T-helper 1 cell treated with Interleukin-12 subunit alpha and Interleukin-12 subunit beta and Interleukin-4 antibody, amounts not matched to agents 30 μg/mL and 1 μg/mL, for 36 hours (primary cell): ENCODE results near the gene CACNB3.

ENCODE experiments used
- H3K27ac Mint-ChIP-seq: one replicate; pipeline ENCODE4 v1.8.0; 2021; ENCODE audit warnings: mild to moderate bottlenecking, mixed read lengths
- H3K27me3 Mint-ChIP-seq: one replicate; pipeline ENCODE4 v1.8.0; 2021; ENCODE audit warnings: low read depth, mixed read lengths
- H3K36me3 Mint-ChIP-seq: one replicate; pipeline ENCODE4 v1.8.0; 2021; ENCODE audit warnings: low read depth, mixed read lengths
- H3K4me1 Mint-ChIP-seq: one replicate; pipeline ENCODE4 v1.8.0; 2021; ENCODE audit warnings: low read depth, mixed read lengths
- H3K4me3 Mint-ChIP-seq: one replicate; pipeline ENCODE4 v1.8.0; 2021; ENCODE audit warnings: mild to moderate bottlenecking, moderate library complexity, mixed read lengths
- H3K9me3 Mint-ChIP-seq: one replicate; pipeline ENCODE4 v1.8.0; 2021; ENCODE audit warnings: mixed read lengths

The CACNB3 gene

GRCh38 chr12:48817873-48818830, at the start of gene CACNB3:
Gene CACNB3, plus strand, starts transcription at chr12:48818496. Its CDS starts 434 bp downstream, at chr12:48818930.
- H3K9me3 Mint-ChIP-seq: no peaks in the 10 kb centered on the region

GRCh38 chr12:48768736-48769135, 49.6 kb upstream of the CACNB3 start:
- Mint-ChIP-seq H3K27ac (no peak overlapping the region), H3K36me3 (no peaks in the 10 kb centered on the region), H3K9me3 (no peaks in the 10 kb centered on the region), H3K4me3 (no peak overlapping the region), H3K4me1 (peaks cover 14% of the 10 kb centered on the region), H3K27me3 (peaks cover 3% of the 10 kb centered on the region)

More at GRCh38 chr12:48817873-48818830, at the start of gene CACNB3:
- Mint-ChIP-seq H3K36me3 (no peaks in the 10 kb centered on the region), H3K27ac (no peak within 1 kb of the TSS), H3K27me3 (peaks cover 30% of the 10 kb centered on the region), H3K4me3 (peak within 1 kb of the TSS; percentile 87), H3K4me1 (peaks cover 22% of the 10 kb centered on the region)

GRCh38 chr12:48770756-48771155, 47.5 kb upstream of the CACNB3 start:
- Mint-ChIP-seq H3K27me3 (peaks cover 3% of the 10 kb centered on the region), H3K4me3 (no peak overlapping the region), H3K27ac (no peak overlapping the region), H3K36me3 (no peaks in the 10 kb centered on the region), H3K4me1 (peaks cover 8% of the 10 kb centered on the region), H3K9me3 (no peaks in the 10 kb centered on the region)

- Mint-ChIP-seq H3K27ac (no peak overlapping the region), H3K4me1 (peaks cover under 1% of the 10 kb centered on the region), H3K27me3 (peaks cover 3% of the 10 kb centered on the region)
Measured at GRCh38 chr12:48771588-48772112, 46.6 kb upstream of the CACNB3 start.

GRCh38 chr12:48773686-48774085, 44.6 kb upstream of the CACNB3 start:
- Mint-ChIP-seq H3K27me3 (peaks cover 9% of the 10 kb centered on the region), H3K36me3 (no peaks in the 10 kb centered on the region), H3K27ac (no peak overlapping the region), H3K9me3 (no peaks in the 10 kb centered on the region), H3K4me3 (no peak overlapping the region), H3K4me1 (no peaks in the 10 kb centered on the region)

More at GRCh38 chr12:48771588-48772112, 46.6 kb upstream of the CACNB3 start:
- H3K36me3 Mint-ChIP-seq: no peaks in the 10 kb centered on the region
- no peaks in the 10 kb centered on the region for H3K9me3 Mint-ChIP-seq
- H3K4me3 Mint-ChIP-seq: no peak overlapping the region

- Mint-ChIP-seq H3K27me3 (peaks cover 9% of the 10 kb centered on the region), H3K4me1 (no peaks in the 10 kb centered on the region), H3K36me3 (no peaks in the 10 kb centered on the region), H3K27ac (no peak overlapping the region), H3K9me3 (no peaks in the 10 kb centered on the region), H3K4me3 (no peak overlapping the region)
Measured at GRCh38 chr12:48774516-48774915, 43.8 kb upstream of the CACNB3 start.

GRCh38 chr12:48775299-48775698, 43.0 kb upstream of the CACNB3 start:
- no peak overlapping the region for H3K4me3 Mint-ChIP-seq

GRCh38 chr12:48775991-48776649, 42.2 kb upstream of the CACNB3 start:
- H3K4me1 Mint-ChIP-seq: no peaks in the 10 kb centered on the region
- no peak overlapping the region for H3K27ac Mint-ChIP-seq
- H3K4me3 Mint-ChIP-seq: no peak overlapping the region
- peaks cover 9% of the 10 kb centered on the region for H3K27me3 Mint-ChIP-seq
- H3K9me3 Mint-ChIP-seq: no peaks in the 10 kb centered on the region
- H3K36me3 Mint-ChIP-seq: no peaks in the 10 kb centered on the region

More at GRCh38 chr12:48775299-48775698, 43.0 kb upstream of the CACNB3 start:
- H3K27me3 Mint-ChIP-seq: peaks cover 9% of the 10 kb centered on the region
- no peak overlapping the region for H3K27ac Mint-ChIP-seq
- no peaks in the 10 kb centered on the region for H3K9me3 Mint-ChIP-seq
- H3K4me1 Mint-ChIP-seq: no peaks in the 10 kb centered on the region
- H3K36me3 Mint-ChIP-seq: no peaks in the 10 kb centered on the region

GRCh38 chr12:48776956-48777355, 41.3 kb upstream of the CACNB3 start:
- H3K27me3 Mint-ChIP-seq: peaks cover 9% of the 10 kb centered on the region
- no peak overlapping the region for H3K4me3 Mint-ChIP-seq
- H3K36me3 Mint-ChIP-seq: no peaks in the 10 kb centered on the region
- no peaks in the 10 kb centered on the region for H3K9me3 Mint-ChIP-seq
- H3K4me1 Mint-ChIP-seq: no peaks in the 10 kb centered on the region
- H3K27ac Mint-ChIP-seq: no peak overlapping the region

- no peak overlapping the region for H3K27ac Mint-ChIP-seq
- peaks cover 9% of the 10 kb centered on the region for H3K27me3 Mint-ChIP-seq
- no peaks in the 10 kb centered on the region for H3K4me1 Mint-ChIP-seq
- no peaks in the 10 kb centered on the region for H3K9me3 Mint-ChIP-seq
- no peaks in the 10 kb centered on the region for H3K36me3 Mint-ChIP-seq
- no peak overlapping the region for H3K4me3 Mint-ChIP-seq
Measured at GRCh38 chr12:48777501-48778400, 40.5 kb upstream of the CACNB3 start.

- H3K27ac Mint-ChIP-seq: no peak overlapping the region
- H3K4me3 Mint-ChIP-seq: no peak overlapping the region
- H3K9me3 Mint-ChIP-seq: no peaks in the 10 kb centered on the region
- H3K4me1 Mint-ChIP-seq: no peaks in the 10 kb centered on the region
- peaks cover 9% of the 10 kb centered on the region for H3K27me3 Mint-ChIP-seq
- H3K36me3 Mint-ChIP-seq: no peaks in the 10 kb centered on the region
Measured at GRCh38 chr12:48779869-48780268, 38.4 kb upstream of the CACNB3 start.

GRCh38 chr12:48780381-48781025, 37.8 kb upstream of the CACNB3 start:
- Mint-ChIP-seq H3K36me3 (no peaks in the 10 kb centered on the region), H3K27me3 (peaks cover 9% of the 10 kb centered on the region), H3K4me3 (no peak overlapping the region), H3K9me3 (no peaks in the 10 kb centered on the region), H3K27ac (no peak overlapping the region), H3K4me1 (no peaks in the 10 kb centered on the region)

GRCh38 chr12:48781750-48782456, 36.4 kb upstream of the CACNB3 start:
- H3K4me1 Mint-ChIP-seq: no peaks in the 10 kb centered on the region
- no peak overlapping the region for H3K4me3 Mint-ChIP-seq
- H3K36me3 Mint-ChIP-seq: no peaks in the 10 kb centered on the region
- no peak overlapping the region for H3K27ac Mint-ChIP-seq
- H3K27me3 Mint-ChIP-seq: peaks cover 23% of the 10 kb centered on the region
- no peaks in the 10 kb centered on the region for H3K9me3 Mint-ChIP-seq
